Upper lobe of left lung (tissue), 4 donors: Measurements from ENCODE around the gene RAP1GDS1.

ENCODE experiments used
- CTCF ChIP-seq, 6 experiments: fragments of 450-650 bp in 4 of 6; fragments of 200-600 bp in 2 of 6; sonication (generic) in 2 of 6; IDR thresholded peaks; one replicate each; pipeline ENCODE4 v1.5.1; 2016 to 2019; ENCODE audit warnings: antibody characterized with exemption in 6 of 6
- POLR2A ChIP-seq, 4 donors: fragments of 450-650 bp; IDR thresholded peaks; one replicate each; pipeline ENCODE4 v1.5.1; 2016 to 2017; ENCODE audit warnings: antibody characterized with exemption in 4 of 4, mild to moderate bottlenecking in 2 of 4

- no peak for TF ChIP-seq CTCF (IDR thresholded peaks at IDR 0.05)
- TF ChIP-seq POLR2A (IDR thresholded peaks at IDR 0.05): no peak
These were observed 29.0 kb upstream of the RAP1GDS1 start for GRCh38 chr4:98232202-98232601.
